C4-2B (cell line): ENCODE results near the gene UNC13B.
"Not testable (repeated sequence)": the region's sequence is repeated elsewhere in the genome, so short reads cannot be mapped to it uniquely, and the experiment has no call there.

Experiments
- H3K27ac ChIP-seq: fragments of 450-650 bp; 2 replicates; pipeline ENCODE4 v1.5.1; 2017
- ZFX ChIP-seq: fragments of 450-650 bp; IDR thresholded peaks from 2 replicates; pipeline ENCODE4 v1.6.1; 2017
- TF ChIP-seq, protein P1 (sequence below): fragments of 450-650 bp; conservative IDR thresholded peaks from 2 replicates; pipeline ENCODE4 v1.5.1; 2017; ENCODE audit warnings: mild to moderate bottlenecking

The UNC13B gene

DNA sequence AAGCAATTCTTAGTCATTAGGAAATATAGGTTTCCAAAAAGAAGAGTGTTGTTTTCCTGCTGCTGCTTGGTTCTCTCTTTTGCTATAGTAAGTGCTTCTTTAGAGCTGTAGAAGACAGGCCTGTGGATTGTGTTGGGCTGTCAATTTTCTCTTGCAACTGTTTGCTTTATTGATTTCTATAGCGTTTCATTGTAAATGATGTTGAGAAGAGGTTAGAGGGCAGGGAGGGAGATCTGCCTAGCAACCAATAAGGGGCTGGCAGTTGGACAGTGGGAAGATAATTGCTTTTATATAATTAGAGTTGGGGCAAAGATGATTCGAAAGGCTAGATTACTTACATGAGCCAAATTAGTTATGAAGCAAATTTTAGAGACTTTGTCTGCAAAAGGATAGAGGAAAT is 11.1 kb downstream of the UNC13B start:
- no peak overlapping the region for H3K27ac ChIP-seq
- no peak for TF ChIP-seq ZFX
- TF ChIP-seq, protein P1, sequence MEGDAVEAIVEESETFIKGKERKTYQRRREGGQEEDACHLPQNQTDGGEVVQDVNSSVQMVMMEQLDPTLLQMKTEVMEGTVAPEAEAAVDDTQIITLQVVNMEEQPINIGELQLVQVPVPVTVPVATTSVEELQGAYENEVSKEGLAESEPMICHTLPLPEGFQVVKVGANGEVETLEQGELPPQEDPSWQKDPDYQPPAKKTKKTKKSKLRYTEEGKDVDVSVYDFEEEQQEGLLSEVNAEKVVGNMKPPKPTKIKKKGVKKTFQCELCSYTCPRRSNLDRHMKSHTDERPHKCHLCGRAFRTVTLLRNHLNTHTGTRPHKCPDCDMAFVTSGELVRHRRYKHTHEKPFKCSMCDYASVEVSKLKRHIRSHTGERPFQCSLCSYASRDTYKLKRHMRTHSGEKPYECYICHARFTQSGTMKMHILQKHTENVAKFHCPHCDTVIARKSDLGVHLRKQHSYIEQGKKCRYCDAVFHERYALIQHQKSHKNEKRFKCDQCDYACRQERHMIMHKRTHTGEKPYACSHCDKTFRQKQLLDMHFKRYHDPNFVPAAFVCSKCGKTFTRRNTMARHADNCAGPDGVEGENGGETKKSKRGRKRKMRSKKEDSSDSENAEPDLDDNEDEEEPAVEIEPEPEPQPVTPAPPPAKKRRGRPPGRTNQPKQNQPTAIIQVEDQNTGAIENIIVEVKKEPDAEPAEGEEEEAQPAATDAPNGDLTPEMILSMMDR: no peak

DNA sequence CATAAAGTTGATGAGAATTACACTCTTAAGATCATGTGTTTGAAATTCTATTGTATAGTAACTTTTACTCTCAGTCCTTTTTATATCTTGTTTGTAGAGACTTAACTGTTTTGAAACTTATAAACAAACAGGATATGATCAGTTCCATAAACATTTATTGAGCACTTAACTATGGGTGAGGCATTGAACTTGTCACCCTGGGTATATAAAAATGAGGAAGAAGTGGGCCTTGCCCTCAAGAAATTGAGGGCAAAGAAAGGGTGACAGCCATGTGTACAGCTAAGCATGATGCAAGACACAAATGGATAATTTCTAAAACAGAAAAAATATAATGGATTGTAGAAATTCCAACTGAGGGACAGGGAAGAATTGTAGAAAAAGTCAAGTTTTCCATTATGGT is 15.7 kb downstream of the UNC13B start:
- no peak for TF ChIP-seq ZFX
- TF ChIP-seq, protein P1: no peak

DNA sequence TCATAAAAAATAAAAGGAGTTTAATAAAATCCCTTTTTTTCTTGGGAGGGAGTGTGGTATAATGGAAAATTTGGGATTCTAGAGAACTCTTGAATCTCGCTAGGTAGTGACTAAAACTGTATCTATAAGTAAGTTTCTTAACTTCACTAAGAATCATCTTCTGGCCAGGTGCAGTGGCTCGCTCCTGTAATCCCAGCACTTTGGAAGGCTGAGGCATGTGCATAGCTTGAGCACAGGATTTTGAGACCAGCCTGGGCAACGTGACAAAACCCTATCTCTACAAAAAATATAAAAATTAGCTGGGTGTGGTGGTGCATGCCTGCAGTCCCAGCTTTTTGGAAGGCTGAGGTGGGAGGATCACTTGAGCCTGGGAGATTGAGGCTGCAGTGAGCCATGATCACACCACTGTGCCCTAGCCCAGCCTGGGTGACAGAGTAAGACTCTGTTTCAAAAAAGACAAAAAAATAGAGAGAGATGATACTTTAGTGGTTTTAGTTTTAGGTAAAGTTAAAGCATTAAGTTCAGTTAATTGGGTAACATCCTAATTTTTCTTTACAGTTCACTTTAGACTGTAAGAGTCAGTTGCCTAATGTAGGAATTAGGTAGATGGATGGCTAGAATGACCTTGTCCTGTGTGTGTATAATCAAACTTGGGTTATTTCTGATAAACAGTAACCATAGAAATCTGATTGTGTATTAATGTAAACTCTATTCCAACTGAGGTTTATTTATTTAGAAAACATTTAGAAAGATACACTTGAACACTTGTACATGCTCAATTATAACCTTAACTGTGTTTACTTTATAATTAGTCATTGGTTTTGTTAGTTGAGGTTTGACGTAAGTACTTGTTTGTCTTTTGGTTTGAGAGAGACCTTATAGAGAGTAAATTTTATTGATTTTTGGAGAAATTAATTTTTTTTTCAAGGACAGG is 17.8 kb downstream of the UNC13B start:
- TF ChIP-seq, protein P1: no peak
- no peak for TF ChIP-seq ZFX
- peak overlapping the region; percentile 18; the same call in 1 of the 2 replicates for H3K27ac ChIP-seq

More for the DNA sequence above, 15.7 kb downstream of the UNC13B start:
- H3K27ac ChIP-seq: no peak overlapping the region

DNA sequence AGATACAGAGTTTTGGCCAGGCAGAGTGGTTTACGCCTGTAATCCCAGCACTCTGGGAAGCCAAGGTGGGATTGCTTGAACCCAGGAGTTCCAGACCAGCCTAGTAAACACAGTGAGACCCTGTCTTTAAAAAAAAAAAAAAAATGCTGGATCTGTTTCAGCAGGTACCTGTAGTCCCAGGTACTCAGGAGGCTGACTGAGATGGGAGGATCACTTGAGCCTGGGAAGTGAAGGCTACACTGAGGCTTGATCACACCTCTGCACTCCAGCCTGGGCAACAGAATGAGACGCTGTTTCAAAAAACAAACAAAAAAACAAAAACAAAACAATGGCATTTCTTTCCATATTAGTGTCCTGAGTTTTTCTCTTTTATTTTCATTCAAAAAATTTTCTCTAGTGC is 19.0 kb downstream of the UNC13B start:
- TF ChIP-seq ZFX: no peak
- TF ChIP-seq, protein P1: no peak
- H3K27ac ChIP-seq: no peak overlapping the region; the same call in 1 of the 2 replicates

DNA sequence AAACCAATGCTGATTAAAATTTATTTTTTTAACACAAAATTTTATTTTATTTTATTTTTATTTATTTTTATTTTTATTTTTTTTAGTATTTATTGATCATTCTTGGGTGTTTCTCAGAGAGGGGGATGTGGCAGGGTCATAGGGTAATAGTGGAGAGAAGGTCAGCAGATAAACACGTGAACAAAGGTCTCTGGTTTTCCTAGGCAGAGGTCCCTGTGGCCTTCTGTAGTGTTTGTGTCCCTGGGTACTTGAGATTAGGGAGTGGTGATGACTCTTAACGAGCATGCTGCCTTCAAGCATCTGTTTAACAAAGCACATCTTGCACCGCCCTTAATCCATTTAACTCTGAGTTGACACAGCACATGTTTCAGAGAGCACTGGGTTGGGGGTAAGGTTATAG is 20.6 kb downstream of the UNC13B start:
- not testable (repeated sequence) for H3K27ac ChIP-seq

DNA sequence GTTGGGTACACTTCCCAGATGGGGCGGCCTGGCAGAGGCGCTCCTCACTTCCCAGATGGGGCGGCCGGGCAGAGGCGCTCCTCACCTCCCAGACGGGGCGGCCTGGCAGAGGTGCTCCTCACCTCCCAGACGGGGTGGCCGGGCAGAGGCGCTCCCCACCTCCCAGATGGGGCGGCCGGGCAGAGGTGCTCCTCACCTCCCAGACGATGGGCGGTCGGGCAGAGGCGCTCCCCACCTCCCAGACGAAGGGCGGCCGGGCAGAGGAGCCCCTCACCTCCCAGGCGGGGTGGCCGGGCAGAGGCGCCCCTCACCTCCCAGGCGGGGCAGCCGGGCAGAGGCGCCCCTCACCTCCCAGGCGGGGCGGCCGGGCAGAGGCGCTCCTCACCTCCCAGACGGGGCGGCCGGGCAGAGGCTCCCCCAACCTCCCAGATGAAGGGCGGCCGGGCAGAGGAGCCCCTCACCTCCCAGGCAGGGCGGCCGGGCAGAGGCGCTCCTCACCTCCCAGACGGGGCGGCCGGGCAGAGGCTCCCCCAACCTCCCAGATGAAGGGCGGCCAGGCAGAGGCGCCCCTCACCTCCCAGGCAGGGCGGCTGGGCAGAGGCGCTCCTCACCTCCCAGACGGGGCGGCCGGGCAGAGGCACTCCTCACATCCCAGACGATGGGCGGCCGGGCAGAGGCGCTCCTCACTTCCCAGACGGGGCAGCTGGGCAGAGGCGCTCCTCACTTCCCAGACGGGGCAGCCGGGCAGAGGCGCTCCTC is 21.4 kb downstream of the UNC13B start:
- not testable (repeated sequence) for H3K27ac ChIP-seq

DNA sequence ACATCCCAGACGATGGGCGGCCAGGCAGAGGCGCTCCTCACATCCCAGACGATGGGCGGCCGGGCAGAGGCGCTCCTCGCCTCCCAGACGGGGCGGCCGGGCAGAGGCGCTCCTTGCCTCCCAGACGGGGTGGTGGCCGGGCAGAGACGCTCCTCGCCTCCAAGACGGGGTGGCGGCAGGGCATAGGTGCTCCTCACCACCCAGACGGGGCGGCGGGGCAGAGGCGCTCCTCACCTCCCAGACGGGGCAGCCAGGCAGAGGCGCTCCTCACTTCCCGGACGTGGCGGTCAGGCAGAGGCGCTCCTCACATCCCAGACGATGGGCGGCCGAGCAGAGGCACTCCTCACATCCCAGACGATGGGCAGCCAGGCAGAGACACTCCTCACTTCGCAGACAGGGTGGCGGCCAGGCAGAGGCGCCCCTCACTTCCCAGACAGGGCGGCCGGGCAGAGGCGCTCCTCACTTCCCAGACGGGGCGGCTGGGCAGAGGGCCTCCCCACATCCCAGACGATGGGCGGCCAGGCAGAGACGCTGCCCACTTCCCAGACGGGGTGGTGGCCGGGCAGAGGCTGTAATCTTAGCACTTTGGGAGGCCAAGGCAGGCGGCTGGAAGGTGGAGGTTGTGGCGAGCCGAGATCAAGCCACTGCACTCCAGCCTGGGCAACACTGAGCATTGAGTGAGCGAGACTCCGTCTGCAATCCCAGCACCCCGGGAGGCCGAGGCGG is 22.1 kb downstream of the UNC13B start:
- H3K27ac ChIP-seq: not testable (repeated sequence)

DNA sequence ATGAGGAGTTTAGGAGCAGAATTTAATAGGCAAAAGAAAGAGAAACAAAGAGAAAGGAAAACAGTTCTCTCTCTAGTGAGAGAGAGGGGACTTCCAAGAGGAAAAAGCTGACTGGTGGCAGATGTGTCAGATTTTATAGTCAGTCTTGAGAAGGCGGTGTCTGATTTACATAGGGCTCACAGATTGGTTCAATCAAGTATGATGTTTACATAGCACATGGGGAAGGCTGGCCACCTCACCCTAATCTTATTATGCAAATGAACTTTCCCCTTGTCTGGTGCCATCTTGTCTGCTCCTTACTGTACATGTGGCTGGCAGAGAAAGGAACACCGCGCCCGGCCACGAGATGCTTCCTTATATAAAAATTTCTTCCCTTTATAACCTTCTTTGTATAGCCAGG is 24.7 kb downstream of the UNC13B start:
- TF ChIP-seq ZFX: no peak
- TF ChIP-seq, protein P1: no peak
- H3K27ac ChIP-seq: no peak overlapping the region
